Loucy (cell line): Measurements from ENCODE around the gene DRC7.
A peak's percentile ranks its signal among the peaks of the same experiment; 100 is the strongest.

ENCODE experiments used
- H2AFZ ChIP-seq: fragments of 200-600 bp; sonication (generic); 2 replicates; pipeline ENCODE4 v1.6.0; 2016; ENCODE audit warnings: antibody characterized with exemption, mild to moderate bottlenecking, low read length, moderate library complexity
- H3F3A ChIP-seq: fragments of 200-600 bp; 2 replicates; pipeline ENCODE4 v1.6.0; 2016; ENCODE audit warnings: antibody characterized with exemption, low read depth, mild to moderate bottlenecking
- H3K27me3 ChIP-seq: fragments of 200-600 bp; sonication (generic); 2 replicates; pipeline ENCODE4 v1.6.1; 2014; ENCODE audit warnings: low read length, mild to moderate bottlenecking; ENCODE audit not compliant: insufficient read depth, poor library complexity, severe bottlenecking
- H3K36me3 ChIP-seq: fragments of 200-600 bp; sonication (generic); 2 replicates; pipeline ENCODE4 v1.6.1; 2016; ENCODE audit warnings: low read length; ENCODE audit not compliant: insufficient read depth
- H3K4me1 ChIP-seq: fragments of 200-600 bp; sonication (generic); 2 replicates; pipeline ENCODE4 v1.5.1; 2014; ENCODE audit warnings: low read length, mild to moderate bottlenecking; ENCODE audit not compliant: insufficient read depth, poor library complexity, severe bottlenecking
- H3K4me2 ChIP-seq: fragments of 200-600 bp; sonication (generic); 2 replicates; pipeline ENCODE4 v1.6.0; 2014; ENCODE audit warnings: antibody characterized with exemption, low read length, low read depth, mild to moderate bottlenecking; ENCODE audit not compliant: poor library complexity, severe bottlenecking
- H3K4me3 ChIP-seq: fragments of 200-600 bp; sonication (generic); 2 replicates; pipeline ENCODE4 v1.5.1; 2014; ENCODE audit warnings: low read length, mild to moderate bottlenecking, mixed read lengths; ENCODE audit not compliant: poor library complexity, severe bottlenecking
- H3K79me2 ChIP-seq: fragments of 200-600 bp; sonication (generic); 2 replicates; pipeline ENCODE4 v1.6.1; 2014; ENCODE audit warnings: low read length; ENCODE audit not compliant: insufficient read depth
- H3K9ac ChIP-seq: fragments of 200-600 bp; sonication (generic); 2 replicates; pipeline ENCODE4 v1.6.0; 2014; ENCODE audit warnings: mild to moderate bottlenecking, low read depth, low read length, moderate library complexity; ENCODE audit not compliant: poor library complexity, severe bottlenecking
- H3K9me2 ChIP-seq: fragments of 200-600 bp; sonication (generic); replicated peaks from 2 replicates; pipeline ENCODE4 v1.6.1; 2016; ENCODE audit warnings: low read depth, low read length, mixed read lengths
- H3K9me3 ChIP-seq: fragments of 200-600 bp; sonication (generic); 2 replicates; pipeline ENCODE4 v1.6.1; 2014; ENCODE audit warnings: mild to moderate bottlenecking, antibody characterized with exemption, low read length, low read depth; ENCODE audit not compliant: insufficient read depth
- H4K20me1 ChIP-seq: fragments of 200-600 bp; sonication (generic); 2 replicates; pipeline ENCODE4 v1.6.0; 2014; ENCODE audit warnings: antibody characterized with exemption, low read length, mild to moderate bottlenecking; ENCODE audit not compliant: insufficient read depth, poor library complexity, severe bottlenecking
- CTCF ChIP-seq: fragments of 200-600 bp; sonication (generic); conservative IDR thresholded peaks from 2 replicates; pipeline ENCODE4 v1.5.1; 2014; ENCODE audit warnings: mild to moderate bottlenecking, antibody characterized with exemption, low read length
- EZH2phosphoT487 ChIP-seq: fragments of 200-600 bp; IDR thresholded peaks from 2 replicates; pipeline ENCODE4 v1.6.1; 2018; ENCODE audit warnings: antibody characterized with exemption, mild to moderate bottlenecking, moderate library complexity, borderline replicate concordance

Gene DRC7

GRCh38 chr16:57679767-57680482 lies 14.7 kb upstream of the DRC7 start:
- peaks cover 25% of the 10 kb centered on the region for H3K4me1 ChIP-seq
- TF ChIP-seq EZH2phosphoT487 (no peak), CTCF (no peak)
- no peaks in the 10 kb centered on the region for H3F3A ChIP-seq
- H3K9me3 ChIP-seq: no peaks in the 10 kb centered on the region
- H3K9me2 ChIP-seq: no peaks in the 10 kb centered on the region
- H3K4me3 ChIP-seq: no peak overlapping the region
- H3K4me2 ChIP-seq: peak overlapping the region; percentile 41
- H3K79me2 ChIP-seq: no peaks in the 10 kb centered on the region
- peak overlapping the region; percentile 47 for H3K9ac ChIP-seq
- H2AFZ ChIP-seq: no peak overlapping the region
- H3K36me3 ChIP-seq: no peaks in the 10 kb centered on the region
- no peaks in the 10 kb centered on the region for H3K27me3 ChIP-seq
- H4K20me1 ChIP-seq: no peaks in the 10 kb centered on the region

GRCh38 chr16:57680842-57681375 lies 13.7 kb upstream of the DRC7 start:
- Histone ChIP-seq H3F3A (no peaks in the 10 kb centered on the region), H4K20me1 (no peaks in the 10 kb centered on the region), H3K9ac (no peak overlapping the region), H3K4me3 (no peak overlapping the region), H3K9me2 (no peaks in the 10 kb centered on the region), H3K36me3 (no peaks in the 10 kb centered on the region), H2AFZ (no peak overlapping the region), H3K9me3 (no peaks in the 10 kb centered on the region), H3K4me1 (peaks cover 21% of the 10 kb centered on the region), H3K27me3 (no peaks in the 10 kb centered on the region), H3K79me2 (no peaks in the 10 kb centered on the region), H3K4me2 (no peak overlapping the region)
- TF ChIP-seq EZH2phosphoT487 (no peak), CTCF (no peak; the same call in 1 of the 2 replicates)

GRCh38 chr16:57681950-57682728 lies 12.5 kb upstream of the DRC7 start:
- Histone ChIP-seq H2AFZ (no peak overlapping the region), H3K79me2 (peaks cover 5% of the 10 kb centered on the region; the same call in 1 of the 2 replicates), H3K9ac (no peak overlapping the region), H3K4me2 (no peak overlapping the region), H3K27me3 (no peaks in the 10 kb centered on the region), H3K9me3 (no peaks in the 10 kb centered on the region), H3K4me1 (peaks cover 26% of the 10 kb centered on the region), H3F3A (no peaks in the 10 kb centered on the region), H4K20me1 (no peaks in the 10 kb centered on the region), H3K36me3 (no peaks in the 10 kb centered on the region), H3K4me3 (no peak overlapping the region), H3K9me2 (no peaks in the 10 kb centered on the region)
- TF ChIP-seq EZH2phosphoT487: no peak
- no peak for TF ChIP-seq CTCF
